WTC11 (cell line): ENCODE data around the gene GMPR2. TPM values are rescaled to one million over a fixed set of nuclear protein-coding genes. Genes with fewer than 3 reads are reported as not detected.
A peak's percentile ranks its signal among the peaks of the same experiment; 100 is the strongest.

Experiments
- ATAC-seq: fragments of 200-7000 bp; cut with Tn5 transposase; 2 replicates; pipeline ENCODE4 v1.10.0; 2021; ENCODE audit warnings: mild to moderate bottlenecking, moderate library complexity
- CTCF ChIA-PET: fragments of 300-600 bp; sonication (Branson Sonifier 250); formaldehyde crosslinking; loops from one replicate; lab custom pipeline; 2021; ENCODE audit warnings: antibody characterized with exemption; lab: Charles Lee
- POLR2A ChIA-PET: fragments of 350-600 bp; sonication (Branson Sonifier 250); formaldehyde crosslinking; loops from one replicate; lab custom pipeline; 2021; ENCODE audit warnings: antibody characterized with exemption; lab: Charles Lee
- DNase-seq: peaks from one replicate; pipeline ENCODE4 v3.0.0; 2021; ENCODE audit warnings: low spot score
- H3K27ac Mint-ChIP-seq: 2 replicates; pipeline ENCODE4 v1.8.0; 2021; ENCODE audit warnings: mixed read lengths
- H3K27me3 Mint-ChIP-seq: 2 replicates; pipeline ENCODE4 v1.8.0; 2021; ENCODE audit warnings: low read depth, mild to moderate bottlenecking, moderate library complexity, mixed read lengths
- H3K36me3 Mint-ChIP-seq: 2 replicates; pipeline ENCODE4 v1.8.0; 2021; ENCODE audit warnings: mixed read lengths
- H3K4me1 Mint-ChIP-seq: 2 replicates; pipeline ENCODE4 v1.8.0; 2022; ENCODE audit warnings: mixed read lengths
- H3K4me3 Mint-ChIP-seq: 2 replicates; pipeline ENCODE4 v1.8.0; 2021; ENCODE audit warnings: mild to moderate bottlenecking, moderate library complexity, mixed read lengths
- H3K9me3 Mint-ChIP-seq: 2 replicates; pipeline ENCODE4 v1.8.0; 2021; ENCODE audit warnings: mixed read lengths
- GRHL2 ChIP-seq: fragments of 250-450 bp; sonication (Bioruptor Pico); IDR thresholded peaks from 2 replicates; pipeline ENCODE4 v1.8.0; 2022; ENCODE audit warnings: mild to moderate bottlenecking, moderate library complexity; ENCODE audit not compliant: insufficient replicate concordance, severe bottlenecking
- IRF2 ChIP-seq: sonication (generic); formaldehyde crosslinking; IDR thresholded peaks from 2 replicates; pipeline ENCODE4 v1.8.0; 2022; ENCODE audit warnings: low read depth, missing genetic modification reagents, borderline replicate concordance
- JAZF1 ChIP-seq: fragments of 250-450 bp; sonication (Bioruptor Pico); IDR thresholded peaks from 2 replicates; pipeline ENCODE4 v1.9.0; 2021; ENCODE audit warnings: moderate library complexity, mild to moderate bottlenecking, inconsistent platforms
- PRRX2 ChIP-seq: fragments of 250-450 bp; sonication (Bioruptor Pico); IDR thresholded peaks from 2 replicates; pipeline ENCODE4 v1.8.0; 2021; ENCODE audit warnings: mild to moderate bottlenecking
- RELA ChIP-seq: sonication (generic); formaldehyde crosslinking; IDR thresholded peaks from 2 replicates; pipeline ENCODE4 v1.8.1; 2022; ENCODE audit warnings: missing genetic modification reagents, mild to moderate bottlenecking, borderline replicate concordance
- SMAD3 ChIP-seq: sonication (generic); formaldehyde crosslinking; IDR thresholded peaks from 2 replicates; pipeline ENCODE4 v1.8.0; 2022; ENCODE audit warnings: missing genetic modification reagents, mild to moderate bottlenecking, borderline replicate concordance
- TEAD1 ChIP-seq: sonication (generic); formaldehyde crosslinking; IDR thresholded peaks from 2 replicates; pipeline ENCODE4 v1.8.0; 2022; ENCODE audit warnings: mild to moderate bottlenecking, missing genetic modification reagents
- TEAD4 ChIP-seq: sonication (generic); formaldehyde crosslinking; IDR thresholded peaks from 2 replicates; pipeline ENCODE4 v1.8.0; 2022; ENCODE audit warnings: mild to moderate bottlenecking, missing genetic modification reagents
- ZBTB21 ChIP-seq: sonication (generic); formaldehyde crosslinking; IDR thresholded peaks from 2 replicates; pipeline ENCODE4 v1.8.1; 2023; ENCODE audit warnings: mild to moderate bottlenecking, missing genetic modification reagents, borderline replicate concordance
- ZNF121 ChIP-seq: sonication (generic); formaldehyde crosslinking; IDR thresholded peaks from 2 replicates; pipeline ENCODE4 v1.8.0; 2023; ENCODE audit warnings: missing genetic modification reagents
- total RNA-seq: library from RNA; stranded (reverse); gene quantifications from 3 replicates; pipeline ENCODE4 v1.2.3, GENCODE V29; 2021
- TF ChIP-seq, protein P1 (sequence below): fragments of 250-450 bp; sonication (Bioruptor Pico); conservative IDR thresholded peaks from 2 replicates; pipeline ENCODE4 v1.9.0; 2021; ENCODE audit warnings: mild to moderate bottlenecking
- TF ChIP-seq, protein P2 (sequence below): sonication (generic); formaldehyde crosslinking; IDR thresholded peaks from 2 replicates; pipeline ENCODE4 v1.8.0; 2023; ENCODE audit warnings: missing genetic modification reagents, mild to moderate bottlenecking, borderline replicate concordance
- TF ChIP-seq, protein P3 (sequence below): sonication (generic); formaldehyde crosslinking; IDR thresholded peaks from 2 replicates; pipeline ENCODE4 v1.8.0; 2022; ENCODE audit warnings: mild to moderate bottlenecking, missing genetic modification reagents
- TF ChIP-seq, protein P4 (sequence below): sonication (generic); formaldehyde crosslinking; IDR thresholded peaks from 2 replicates; pipeline ENCODE4 v1.8.1; 2023; ENCODE audit warnings: mild to moderate bottlenecking, moderate library complexity, missing genetic modification reagents

Gene GMPR2
- total RNA-seq, 1 experiment from 2014 or later, result 82.3 TPM

DNA sequence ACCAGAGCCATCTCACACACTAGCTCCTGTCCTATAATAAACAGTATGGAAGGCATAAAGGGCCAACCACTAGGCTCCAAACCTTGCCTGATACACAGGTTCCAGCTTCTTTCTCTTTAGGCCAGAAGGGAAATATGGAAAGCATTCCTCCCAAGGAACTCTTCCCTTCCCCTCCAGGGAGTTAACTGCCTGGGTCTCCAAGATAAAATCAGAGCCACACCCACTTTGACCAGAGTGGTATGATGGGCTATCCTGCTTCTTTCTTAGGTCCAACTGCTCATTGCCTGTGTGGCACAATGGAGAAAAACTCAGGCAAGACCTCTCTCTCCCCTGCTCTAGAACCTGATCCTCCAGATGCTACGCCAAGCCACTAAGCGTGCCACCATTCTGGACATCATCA, 25.1 kb upstream of the GMPR2 start (continued):
- TF ChIP-seq, protein P1, sequence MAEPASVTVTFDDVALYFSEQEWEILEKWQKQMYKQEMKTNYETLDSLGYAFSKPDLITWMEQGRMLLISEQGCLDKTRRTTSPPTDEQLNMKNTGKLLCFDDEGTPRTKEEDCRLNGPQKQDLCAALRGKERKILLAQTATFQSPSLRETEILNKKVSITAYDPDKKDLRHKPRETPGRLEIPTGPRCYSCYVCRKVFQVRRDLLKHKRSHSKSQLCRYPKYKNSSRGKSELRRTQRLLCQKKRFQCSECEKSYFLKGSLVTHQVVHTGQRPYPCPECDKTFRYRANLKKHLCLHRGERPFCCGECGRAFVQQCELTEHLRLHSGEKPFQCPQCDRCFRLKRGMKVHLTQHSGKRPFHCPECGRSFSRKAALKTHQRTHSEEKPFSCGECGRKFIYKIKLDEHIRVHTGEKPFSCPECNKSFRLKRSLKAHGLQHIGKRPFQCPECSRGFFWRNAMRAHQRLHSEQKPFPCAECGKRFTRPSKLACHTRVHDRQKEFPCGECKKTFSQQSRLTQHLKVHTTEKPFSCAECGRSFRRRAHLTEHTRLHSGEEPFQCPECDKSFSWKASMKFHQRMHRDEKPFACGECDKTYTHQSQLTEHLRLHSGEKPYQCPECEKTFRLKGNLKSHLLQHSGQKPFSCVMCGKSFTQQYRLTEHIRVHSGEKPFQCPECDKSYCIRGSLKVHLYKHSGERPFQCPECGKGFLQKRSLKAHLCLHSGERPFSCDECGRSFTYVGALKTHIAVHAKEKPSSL (CRISPR knock-in tag), result no peak
- no peak for TF ChIP-seq TEAD4 (CRISPR knock-in tag)
- no peak for TF ChIP-seq ZNF121 (CRISPR knock-in tag)
- no peak for TF ChIP-seq IRF2 (CRISPR knock-in tag)
- TF ChIP-seq, protein P2, sequence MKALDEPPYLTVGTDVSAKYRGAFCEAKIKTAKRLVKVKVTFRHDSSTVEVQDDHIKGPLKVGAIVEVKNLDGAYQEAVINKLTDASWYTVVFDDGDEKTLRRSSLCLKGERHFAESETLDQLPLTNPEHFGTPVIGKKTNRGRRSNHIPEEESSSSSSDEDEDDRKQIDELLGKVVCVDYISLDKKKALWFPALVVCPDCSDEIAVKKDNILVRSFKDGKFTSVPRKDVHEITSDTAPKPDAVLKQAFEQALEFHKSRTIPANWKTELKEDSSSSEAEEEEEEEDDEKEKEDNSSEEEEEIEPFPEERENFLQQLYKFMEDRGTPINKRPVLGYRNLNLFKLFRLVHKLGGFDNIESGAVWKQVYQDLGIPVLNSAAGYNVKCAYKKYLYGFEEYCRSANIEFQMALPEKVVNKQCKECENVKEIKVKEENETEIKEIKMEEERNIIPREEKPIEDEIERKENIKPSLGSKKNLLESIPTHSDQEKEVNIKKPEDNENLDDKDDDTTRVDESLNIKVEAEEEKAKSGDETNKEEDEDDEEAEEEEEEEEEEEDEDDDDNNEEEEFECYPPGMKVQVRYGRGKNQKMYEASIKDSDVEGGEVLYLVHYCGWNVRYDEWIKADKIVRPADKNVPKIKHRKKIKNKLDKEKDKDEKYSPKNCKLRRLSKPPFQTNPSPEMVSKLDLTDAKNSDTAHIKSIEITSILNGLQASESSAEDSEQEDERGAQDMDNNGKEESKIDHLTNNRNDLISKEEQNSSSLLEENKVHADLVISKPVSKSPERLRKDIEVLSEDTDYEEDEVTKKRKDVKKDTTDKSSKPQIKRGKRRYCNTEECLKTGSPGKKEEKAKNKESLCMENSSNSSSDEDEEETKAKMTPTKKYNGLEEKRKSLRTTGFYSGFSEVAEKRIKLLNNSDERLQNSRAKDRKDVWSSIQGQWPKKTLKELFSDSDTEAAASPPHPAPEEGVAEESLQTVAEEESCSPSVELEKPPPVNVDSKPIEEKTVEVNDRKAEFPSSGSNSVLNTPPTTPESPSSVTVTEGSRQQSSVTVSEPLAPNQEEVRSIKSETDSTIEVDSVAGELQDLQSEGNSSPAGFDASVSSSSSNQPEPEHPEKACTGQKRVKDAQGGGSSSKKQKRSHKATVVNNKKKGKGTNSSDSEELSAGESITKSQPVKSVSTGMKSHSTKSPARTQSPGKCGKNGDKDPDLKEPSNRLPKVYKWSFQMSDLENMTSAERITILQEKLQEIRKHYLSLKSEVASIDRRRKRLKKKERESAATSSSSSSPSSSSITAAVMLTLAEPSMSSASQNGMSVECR (CRISPR knock-in tag), result no peak
- TF ChIP-seq, protein P3, sequence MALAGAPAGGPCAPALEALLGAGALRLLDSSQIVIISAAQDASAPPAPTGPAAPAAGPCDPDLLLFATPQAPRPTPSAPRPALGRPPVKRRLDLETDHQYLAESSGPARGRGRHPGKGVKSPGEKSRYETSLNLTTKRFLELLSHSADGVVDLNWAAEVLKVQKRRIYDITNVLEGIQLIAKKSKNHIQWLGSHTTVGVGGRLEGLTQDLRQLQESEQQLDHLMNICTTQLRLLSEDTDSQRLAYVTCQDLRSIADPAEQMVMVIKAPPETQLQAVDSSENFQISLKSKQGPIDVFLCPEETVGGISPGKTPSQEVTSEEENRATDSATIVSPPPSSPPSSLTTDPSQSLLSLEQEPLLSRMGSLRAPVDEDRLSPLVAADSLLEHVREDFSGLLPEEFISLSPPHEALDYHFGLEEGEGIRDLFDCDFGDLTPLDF, result no peak
- TF ChIP-seq SMAD3 (CRISPR knock-in tag), result no peak
- no peak for TF ChIP-seq ZBTB21 (CRISPR knock-in tag)

DNA sequence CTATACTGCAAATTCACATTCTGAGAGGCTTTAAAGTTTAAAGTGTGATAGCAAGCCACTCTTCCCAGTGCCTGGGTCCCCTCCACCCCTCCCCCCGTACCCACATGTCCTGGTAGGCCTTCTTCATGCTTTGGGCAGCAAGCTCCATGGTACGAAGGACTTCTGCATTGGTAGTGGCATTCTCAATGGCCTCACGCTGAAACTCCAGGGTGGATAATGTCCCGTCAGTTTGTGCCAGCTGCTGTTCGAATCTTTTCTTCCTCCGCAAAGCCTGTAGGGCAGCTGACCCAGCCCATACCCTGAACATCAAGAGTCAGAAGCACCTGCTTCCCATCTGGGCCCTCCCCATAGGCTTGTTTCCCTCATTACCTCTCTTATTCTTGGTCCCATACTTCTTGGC, 21.4 kb upstream of the GMPR2 start:
- DNase-seq, result no peak
- POLR2A ChIA-PET, result interaction anchor here (1.6 kb wide), 1 partner anchor 16 kb away, joined by 4 read pairs; the partner anchor contains the start of gene TM9SF1
- CTCF ChIA-PET, result no interaction called here

More for the DNA sequence above, 21.4 kb upstream of the GMPR2 start:
- Mint-ChIP-seq H3K27ac (peak overlapping the region; percentile 60), H3K27me3 (no peaks in the 10 kb centered on the region; the same call in 1 of the 2 replicates), H3K36me3 (peaks cover 45% of the 10 kb centered on the region)
- TF ChIP-seq, protein P1 (CRISPR knock-in tag), result no peak
- TF ChIP-seq JAZF1 (no peak), GRHL2 (CRISPR knock-in tag) (no peak), PRRX2 (CRISPR knock-in tag) (no peak), IRF2 (CRISPR knock-in tag) (no peak), ZNF121 (CRISPR knock-in tag) (no peak), TEAD1 (CRISPR knock-in tag) (no peak), RELA (CRISPR knock-in tag) (no peak)
- TF ChIP-seq, protein P4, sequence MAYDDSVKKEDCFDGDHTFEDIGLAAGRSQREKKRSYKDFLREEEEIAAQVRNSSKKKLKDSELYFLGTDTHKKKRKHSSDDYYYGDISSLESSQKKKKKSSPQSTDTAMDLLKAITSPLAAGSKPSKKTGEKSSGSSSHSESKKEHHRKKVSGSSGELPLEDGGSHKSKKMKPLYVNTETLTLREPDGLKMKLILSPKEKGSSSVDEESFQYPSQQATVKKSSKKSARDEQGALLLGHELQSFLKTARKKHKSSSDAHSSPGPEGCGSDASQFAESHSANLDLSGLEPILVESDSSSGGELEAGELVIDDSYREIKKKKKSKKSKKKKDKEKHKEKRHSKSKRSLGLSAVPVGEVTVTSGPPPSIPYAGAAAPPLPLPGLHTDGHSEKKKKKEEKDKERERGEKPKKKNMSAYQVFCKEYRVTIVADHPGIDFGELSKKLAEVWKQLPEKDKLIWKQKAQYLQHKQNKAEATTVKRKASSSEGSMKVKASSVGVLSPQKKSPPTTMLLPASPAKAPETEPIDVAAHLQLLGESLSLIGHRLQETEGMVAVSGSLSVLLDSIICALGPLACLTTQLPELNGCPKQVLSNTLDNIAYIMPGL (CRISPR knock-in tag), result no peak
- TF ChIP-seq, all 79 proteins: peak for 0
- peaks cover 22% of the 10 kb centered on the region for H3K4me1 Mint-ChIP-seq
- no peaks in the 10 kb centered on the region for H3K9me3 Mint-ChIP-seq
- no peak for ATAC-seq
- H3K4me3 Mint-ChIP-seq, result peak overlapping the region; percentile 96; the same call in 1 of the 2 replicates
